ENCODE data around the gene F3.

Gene F3

DNA sequence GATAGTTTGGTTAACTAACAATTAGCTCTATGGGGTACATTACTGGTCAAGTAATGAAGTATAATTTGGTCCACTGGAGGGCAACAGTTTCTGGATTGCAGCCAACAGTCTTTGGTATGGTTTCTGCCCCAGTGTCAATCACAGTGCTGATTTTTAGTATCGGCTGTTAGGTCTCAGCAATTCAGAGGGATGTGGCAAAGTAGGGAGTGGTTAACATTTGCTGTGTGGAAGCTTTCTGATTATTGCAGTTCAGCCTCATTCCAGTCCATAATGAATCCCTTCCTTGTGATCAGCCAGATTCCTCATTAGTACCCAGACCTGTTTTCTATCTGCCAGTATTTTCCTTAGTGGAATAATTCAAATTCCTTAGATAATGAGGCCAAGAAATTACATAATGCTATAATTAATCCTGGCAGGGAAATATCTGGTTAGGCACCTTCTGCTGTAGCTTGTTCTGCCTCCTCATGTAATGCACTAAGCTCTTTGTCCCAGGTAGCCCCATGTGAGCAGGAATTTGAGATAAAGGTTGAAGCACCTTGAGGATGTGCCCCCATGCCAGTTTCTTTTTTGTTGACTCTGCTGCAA, 14.0 kb downstream of the F3 start:
- no peak for DNase-seq

DNA sequence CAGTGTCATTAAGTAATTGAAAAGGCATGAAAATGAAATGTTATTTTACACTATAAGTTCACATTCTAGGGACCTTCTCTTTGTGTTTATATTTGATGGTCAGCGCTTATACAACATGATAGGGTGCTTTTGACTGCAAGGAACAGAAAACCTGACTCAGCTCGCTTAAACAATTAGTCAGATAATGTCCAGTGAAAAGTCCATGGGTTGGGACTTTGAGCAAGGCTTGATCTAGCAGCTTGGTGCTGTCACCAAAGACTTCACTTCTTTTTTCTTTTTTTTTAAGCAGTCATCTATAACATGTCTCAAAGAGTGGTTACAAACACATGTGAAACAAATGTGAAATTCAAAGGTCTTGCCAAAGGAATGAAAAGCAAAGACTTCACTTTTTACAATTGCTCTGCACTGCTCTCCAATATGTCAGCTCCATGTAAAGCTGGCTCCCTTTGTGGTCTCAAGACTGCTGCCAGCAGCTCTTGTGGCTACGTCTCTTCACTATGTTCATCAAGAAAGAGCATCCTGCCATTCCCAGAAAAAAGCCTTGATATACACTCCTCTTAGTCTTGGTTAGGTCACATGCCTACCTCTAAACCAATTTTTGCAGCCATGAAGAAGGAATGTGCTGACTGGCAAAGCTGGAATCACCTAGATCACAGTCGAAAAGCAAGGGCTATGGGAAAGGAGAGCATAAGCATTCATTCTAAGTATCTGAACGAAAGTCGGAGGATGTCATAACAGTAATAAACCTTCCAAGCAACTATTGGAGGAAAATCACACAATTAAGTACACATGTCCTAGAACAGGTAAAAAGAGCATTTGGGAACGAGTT, 15.2 kb downstream of the F3 start:
- DNase-seq = no peak

DNA sequence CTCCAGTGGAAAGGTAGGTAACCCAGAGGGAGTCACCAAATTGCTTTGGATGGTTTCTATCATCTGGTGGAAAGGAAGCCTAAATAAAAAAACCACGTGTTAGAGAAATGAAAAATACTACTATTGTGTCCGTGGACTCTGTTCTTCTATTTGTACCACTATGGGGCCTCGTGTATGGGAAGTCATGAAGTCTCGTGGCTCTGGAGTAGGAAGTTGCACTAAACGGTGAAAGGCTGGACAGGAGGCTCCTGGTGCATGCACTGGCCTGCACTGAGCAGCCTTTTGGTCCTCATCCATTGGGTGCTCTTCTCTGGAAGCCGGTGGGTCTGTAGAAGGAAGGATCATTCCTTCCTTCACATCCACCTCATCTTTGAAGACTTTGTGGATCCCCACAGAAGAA, 17.0 kb downstream of the F3 start:
- no peak for DNase-seq

DNA sequence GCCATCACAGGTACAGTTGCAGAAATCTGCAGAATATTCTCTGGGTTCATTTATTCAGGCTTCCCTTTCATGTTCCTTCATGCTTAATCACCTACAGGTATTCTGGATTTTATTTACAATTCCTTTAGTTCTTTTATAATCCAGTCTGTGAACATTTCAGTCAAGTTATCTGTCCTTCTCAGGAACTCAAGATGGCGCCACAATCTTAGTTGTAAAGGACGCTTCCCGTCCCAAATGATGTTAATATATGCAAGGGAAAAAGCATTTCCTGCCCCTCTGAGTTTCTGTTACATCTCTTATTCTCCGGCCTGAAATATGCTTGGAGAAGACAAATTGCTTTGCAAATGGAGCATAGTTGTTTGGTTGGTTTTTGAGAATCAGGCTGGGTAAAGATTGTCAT, 19.3 kb downstream of the F3 start:
- DNase-seq = no peak

DNA sequence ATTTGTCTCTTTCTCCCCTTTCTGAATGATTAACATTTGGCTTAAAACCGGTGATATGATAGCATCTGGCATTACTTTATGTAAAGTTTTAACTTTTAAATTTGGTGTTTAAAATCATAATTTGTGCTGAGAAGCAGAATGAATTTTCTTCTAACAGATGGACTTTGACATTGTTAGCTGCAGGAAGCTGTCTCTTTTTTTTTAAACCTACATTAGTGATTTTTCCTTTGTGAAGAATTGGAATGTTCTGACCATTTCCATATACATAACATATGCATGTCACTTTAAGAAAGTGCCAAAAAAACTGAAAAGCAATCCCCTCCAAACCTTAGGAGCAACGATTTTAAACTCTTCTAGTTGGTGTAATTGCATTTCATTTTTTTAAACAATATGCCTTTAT, 22.2 kb downstream of the F3 start:
- no peak for DNase-seq

DNA sequence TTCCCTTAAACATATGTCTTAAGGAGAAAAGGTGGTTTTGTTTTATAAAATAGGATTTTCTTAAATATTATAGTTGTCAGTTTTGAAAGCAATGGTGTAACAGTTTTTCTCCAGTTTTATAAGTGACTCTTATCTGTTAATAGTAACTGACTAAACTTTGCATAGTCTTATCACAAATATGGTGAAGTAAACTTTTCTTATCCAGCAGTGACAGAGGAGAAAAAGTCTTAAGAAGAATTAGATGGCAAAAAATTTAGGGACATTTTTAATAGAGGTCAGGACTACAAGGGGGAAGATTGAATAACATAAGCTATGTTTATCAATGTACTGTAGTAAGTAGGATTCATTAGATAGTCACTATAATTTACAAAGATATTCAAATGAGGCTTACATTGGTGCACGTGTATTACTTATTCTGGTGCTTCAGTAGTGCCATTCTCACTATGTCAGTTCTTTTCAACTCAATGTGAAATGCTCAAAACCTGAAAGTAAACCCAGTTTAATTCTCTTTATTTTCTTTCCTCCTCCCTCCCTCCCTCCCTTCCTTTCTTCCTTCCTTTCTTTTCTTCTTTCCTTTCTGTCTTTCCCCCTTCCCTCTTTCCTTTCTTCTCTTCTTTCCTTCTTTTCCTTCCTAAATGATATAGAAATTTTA, 26.1 kb downstream of the F3 start:
- DNase-seq = no peak

DNA sequence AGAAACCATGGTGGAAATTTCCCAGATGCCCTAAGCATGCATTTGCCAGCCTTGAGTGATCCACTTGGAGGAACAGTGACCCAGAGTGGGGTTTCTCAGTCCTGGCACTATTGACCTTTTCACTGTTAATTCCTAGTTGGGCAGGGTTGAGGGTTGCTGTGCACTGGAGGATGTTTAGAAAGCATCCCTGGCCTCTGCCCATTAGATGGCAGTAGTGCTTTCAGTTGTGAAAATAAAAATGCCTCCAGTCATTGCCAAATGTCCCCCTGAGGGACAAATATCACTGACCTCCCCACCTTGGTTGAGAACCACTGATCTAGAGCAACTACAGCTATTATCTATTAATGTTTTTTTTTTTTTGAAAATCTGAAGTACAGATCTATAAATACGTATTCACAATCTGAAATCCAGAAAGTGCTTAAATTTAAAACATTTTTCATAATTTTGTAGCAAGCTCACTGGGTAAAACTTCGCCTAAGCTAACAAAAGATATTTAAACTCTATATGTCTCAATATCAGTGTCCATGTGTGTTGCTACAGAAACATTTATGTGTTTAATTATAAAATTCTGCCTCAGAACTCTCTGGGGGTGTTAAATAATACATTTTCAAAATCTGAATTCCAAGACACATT, 27.3 kb downstream of the F3 start:
- DNase-seq = no peak

DNA sequence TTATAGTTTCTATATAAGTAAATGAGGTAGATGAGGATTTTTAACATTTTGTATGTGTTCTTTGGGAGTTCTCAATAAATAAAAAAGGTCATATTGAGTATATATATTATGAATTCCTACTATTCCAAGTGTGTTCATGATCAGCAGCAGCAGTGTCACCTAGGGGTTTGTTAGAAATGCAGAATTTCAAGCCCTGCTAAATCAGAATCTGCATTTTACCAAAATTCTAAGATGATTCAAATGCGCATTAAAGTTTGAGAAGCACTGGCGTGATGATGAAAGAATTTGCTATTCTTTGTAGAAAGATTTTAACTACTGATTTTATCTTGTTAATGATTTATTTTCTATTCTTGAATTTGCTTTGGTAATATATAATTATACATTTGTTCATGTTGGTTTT, 28.7 kb downstream of the F3 start:
- DNase-seq = no peak

DNA sequence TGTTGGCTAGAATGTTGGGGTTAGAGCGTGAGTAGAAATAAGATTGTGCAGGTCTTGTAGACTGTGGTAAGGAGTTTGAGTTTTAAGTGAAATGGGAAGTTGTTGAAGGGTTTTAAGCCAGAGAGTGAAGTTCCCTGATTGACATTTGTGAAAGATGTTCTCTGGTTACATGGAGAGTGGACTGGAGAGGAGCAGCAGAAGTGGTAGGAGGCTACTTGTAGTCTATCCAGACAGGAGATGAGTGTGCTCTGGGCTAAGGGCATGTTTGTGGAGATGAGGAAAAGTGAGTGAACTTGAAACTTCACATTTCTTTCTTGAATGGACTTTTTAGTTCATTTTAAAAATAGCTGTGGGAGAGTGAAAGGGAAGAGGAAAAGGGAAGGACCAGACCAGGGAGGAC, 37.0 kb downstream of the F3 start:
- DNase-seq = no peak

DNA sequence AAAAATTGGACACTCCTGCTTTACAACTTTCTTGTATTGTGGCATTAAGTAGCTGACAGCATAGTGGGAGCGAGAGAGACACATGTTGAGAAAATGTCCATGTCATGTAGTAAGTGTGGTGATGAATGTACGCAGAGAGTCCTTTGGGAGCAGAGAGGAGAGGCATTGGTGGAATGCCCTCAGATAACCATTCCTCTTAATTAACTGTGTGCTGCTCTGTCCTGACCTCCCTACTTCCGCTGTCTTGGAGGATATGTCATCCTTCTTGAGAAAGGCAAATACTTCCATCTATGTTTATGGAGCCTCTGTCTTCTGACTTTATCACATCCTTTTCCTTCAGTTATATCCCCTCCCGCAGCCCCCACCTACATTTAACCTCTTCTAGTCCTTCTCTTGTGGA, 38.4 kb downstream of the F3 start:
- DNase-seq = no peak

DNA sequence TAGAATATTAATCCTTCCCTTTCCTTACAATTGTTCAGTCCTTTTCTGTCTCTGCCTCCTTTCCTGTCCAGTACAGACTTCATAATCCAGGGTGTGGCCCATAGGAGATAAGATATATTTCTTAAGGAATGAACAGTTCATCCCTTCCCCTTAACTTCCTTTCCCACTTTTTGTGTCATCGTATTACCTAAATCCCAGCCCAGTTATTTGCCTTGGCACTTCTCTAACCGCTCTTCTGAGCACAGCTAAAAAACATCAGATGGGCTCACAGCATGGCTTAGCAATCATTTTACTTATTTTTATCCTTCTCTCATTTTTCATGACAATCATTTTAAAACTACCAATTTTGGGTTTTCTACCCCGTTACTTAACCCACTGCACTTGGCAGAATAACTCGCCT, 39.6 kb downstream of the F3 start:
- no peak for DNase-seq

DNA sequence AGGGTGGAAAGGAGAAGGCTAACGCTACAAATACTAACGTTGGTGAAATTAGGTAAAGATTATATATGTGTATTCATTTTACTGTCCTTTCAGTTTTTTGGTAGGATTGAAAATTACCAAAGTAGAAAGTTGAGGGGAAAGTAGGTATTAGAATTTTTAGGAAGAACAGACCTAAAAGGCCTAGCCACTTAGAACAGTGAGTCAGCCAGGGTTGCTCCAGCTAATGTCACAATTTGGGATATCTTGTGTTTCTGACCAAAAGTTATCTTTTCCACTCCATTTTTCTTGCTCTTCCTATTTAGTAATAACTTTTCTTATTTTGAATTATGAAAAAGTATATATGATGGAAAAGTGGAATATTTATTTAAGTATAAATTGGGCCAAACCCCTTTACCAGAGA, 40.1 kb downstream of the F3 start:
- no peak for DNase-seq

DNA sequence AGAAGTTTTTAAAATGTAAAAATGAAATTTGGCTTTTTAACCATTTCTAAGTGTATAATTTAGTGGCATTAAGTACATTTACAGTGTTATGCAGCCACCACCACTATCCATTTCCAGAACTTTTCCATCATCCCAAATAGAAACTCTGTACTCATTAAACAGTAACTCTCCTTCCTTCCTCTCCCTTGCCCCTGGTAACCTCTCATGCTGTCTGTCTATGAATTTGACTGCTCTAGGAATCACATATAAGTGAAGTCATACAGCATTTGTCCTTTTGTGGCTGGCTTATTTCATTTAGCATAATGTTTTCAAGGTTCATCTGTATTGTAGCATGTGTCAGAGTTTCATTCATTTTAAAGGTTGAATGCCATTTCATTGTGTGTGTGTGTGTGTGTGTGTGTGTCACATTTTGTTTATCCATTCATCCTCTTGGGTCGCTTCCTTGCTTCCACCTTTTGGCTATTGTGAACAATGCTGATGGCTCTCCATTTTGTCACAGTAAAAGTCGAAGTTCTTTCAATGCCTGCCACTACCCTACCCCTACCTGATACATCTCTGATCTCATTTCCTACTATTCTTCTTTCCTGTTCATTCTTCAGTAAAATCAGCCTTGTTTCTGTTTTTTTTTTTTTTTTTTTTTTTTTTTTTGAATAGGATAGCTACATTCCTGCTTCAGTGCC, 45.3 kb downstream of the F3 start:
- DNase-seq = no peak

DNA sequence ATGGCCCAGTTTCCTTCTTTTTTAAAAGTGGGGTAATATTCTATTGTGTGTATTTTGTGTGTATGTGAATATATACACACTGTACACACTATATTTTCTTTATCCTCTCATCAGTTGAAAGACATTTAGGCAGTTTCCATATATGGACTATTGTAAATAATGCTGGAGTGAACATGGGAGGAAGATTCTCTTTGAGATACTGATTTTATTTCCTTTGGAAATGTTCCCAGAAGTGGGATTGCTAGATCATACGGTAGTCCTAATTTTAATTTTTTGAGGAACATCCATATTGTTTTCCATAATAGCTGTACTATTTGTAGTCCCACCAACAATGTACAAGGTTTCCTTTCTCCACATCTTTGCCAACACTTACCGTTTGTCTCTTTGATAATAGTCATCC, 51.0 kb downstream of the F3 start:
- no peak for DNase-seq

DNA sequence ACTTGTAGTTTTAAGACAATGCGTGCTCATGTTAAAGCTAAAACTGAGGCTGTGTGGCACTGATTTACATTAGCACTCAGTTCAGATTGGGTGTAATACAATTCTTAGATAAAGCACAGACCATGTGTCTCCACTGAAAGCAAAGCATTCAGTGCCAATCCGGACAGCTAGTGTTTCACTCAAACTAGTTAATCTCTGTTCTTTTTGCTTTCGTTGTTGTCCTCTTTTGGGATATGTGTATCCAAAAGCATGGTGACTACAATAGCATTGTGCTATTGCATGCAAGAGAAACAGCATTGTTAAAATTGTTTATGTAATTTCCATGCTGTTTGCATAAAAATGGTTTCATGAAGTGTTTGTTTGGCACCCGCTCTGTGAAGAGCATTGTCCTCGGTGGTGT, 54.6 kb downstream of the F3 start:
- no peak for DNase-seq

DNA sequence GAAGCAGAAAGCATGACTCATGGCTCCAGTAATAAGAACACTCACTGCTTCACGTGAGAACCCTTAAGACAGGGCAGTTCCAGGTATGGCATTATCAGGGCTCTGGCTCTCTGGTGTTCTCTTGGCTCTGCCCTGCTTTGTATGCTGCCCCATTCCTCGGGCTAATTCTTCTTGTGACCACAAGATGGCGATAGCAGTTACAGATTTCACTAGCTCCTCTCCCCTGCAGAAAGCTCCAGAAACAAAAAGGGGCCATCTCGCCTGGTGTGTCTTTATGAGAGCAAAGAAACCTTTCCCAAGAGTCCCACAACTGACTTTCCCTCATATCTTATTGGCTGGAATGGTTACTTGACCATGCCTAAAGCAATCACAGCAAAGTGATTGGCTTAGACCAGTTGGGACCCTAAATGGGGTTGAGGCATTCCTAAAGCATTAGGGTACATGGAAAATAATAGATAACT, 60.1 kb downstream of the F3 start:
- DNase-seq = peak; percentile 9

DNA sequence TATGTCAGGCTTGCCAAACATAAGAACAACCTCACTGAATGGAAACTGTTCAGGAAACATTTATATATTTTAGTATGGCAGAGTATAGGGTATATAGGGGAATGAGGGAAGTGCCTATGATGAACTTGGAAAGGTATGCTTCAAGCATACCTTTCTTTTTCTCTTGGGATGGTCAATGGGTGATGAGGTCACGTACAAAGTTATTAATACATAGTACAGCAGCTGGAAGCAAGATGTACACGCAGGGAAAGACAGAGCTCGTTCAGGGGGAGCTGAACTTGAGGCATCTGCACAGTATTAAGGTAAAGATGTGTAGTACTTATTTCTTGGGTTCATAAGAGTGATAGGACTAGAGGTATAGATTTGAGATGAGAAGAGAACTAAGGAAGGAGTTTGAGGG, 61.9 kb downstream of the F3 start:
- DNase-seq = no peak
